Adrenal gland (tissue), 5 donors: ENCODE measurements around the gene ARHGEF11.

ENCODE experiments used
- CTCF ChIP-seq, 6 experiments: fragments of 450-650 bp in 4 of 6; fragments of 200-600 bp in 2 of 6; sonication (generic) in 1 of 6; IDR thresholded peaks; 1 replicate in 5 of 6; 2 replicates in 1 of 6; pipeline versions ENCODE4 v1.5.1 to v1.8.0; 2016 to 2021; ENCODE audit warnings: antibody characterized with exemption in 6 of 6, mild to moderate bottlenecking in 2 of 6, moderate library complexity in 1 of 6
- POLR2A ChIP-seq, 2 donors: fragments of 450-650 bp; IDR thresholded peaks; one replicate each; pipeline ENCODE4 v1.6.1; 2017; ENCODE audit warnings: antibody characterized with exemption in 2 of 2, mild to moderate bottlenecking in 2 of 2, moderate library complexity in 1 of 2
- donor health status: DM: no; HTN: no; CAD: no.

DNA sequence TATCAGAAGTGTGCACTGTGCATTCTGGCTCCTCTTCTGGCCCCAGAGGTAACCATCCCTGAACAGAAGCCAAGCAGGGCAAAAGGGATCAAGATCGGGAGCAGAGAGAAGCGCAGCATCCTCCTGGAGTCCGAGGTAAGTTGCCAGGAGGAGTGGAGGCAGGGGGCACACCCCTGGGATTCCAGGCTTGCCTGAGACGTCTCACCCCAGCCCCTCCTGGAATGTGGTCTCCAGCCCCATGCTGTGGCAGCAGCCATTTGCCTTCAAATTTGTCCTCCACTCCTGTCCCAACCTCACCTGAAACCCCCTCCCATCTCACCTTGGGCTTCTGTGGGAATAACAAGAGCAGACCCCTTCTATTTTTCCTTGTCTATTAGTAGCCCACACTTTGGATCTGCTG is 115.1 kb downstream of the ARHGEF11 start:
- TF ChIP-seq CTCF (IDR thresholded peaks at IDR 0.05) (no peak), POLR2A (IDR thresholded peaks at IDR 0.05) (no peak)
